ENCODE data around the gene VPS26B. TPM values are rescaled to one million over a fixed set of nuclear protein-coding genes. Genes with fewer than 3 reads are reported as not detected.
A peak's percentile ranks its signal among the peaks of the same experiment; 100 is the strongest.

The VPS26B gene
- total RNA-seq, 1 donor from 2014 or later: 46.6 TPM

- no peaks in the 10 kb centered on the region for H3K9me3 ChIP-seq (ENCODE audit: insufficient read depth, low read depth, low read length)
- no peak overlapping the region for H3K9ac ChIP-seq (ENCODE audit: low read length)
- no peaks in the 10 kb centered on the region for H3K9me3 Mint-ChIP-seq (ENCODE audit: unreplicated experiment)
- peaks cover 3% of the 10 kb centered on the region for H4K20me1 ChIP-seq (ENCODE audit: insufficient read depth, low read length)
- no peak overlapping the region for H3K4me3 Mint-ChIP-seq (ENCODE audit: unreplicated experiment)
- no peak for DNase-seq (ENCODE audit: low read depth)
- H2AFZ ChIP-seq (ENCODE audit: low read depth, low read length): no peak overlapping the region
- H3K4me3 ChIP-seq (ENCODE audit: insufficient read depth, low read depth, low read length): no peak overlapping the region
- TF ChIP-seq CTCF (IDR thresholded peaks at IDR 0.05; ENCODE audit: insufficient read depth, low read depth, low read length): no peak
- TF ChIP-seq EZH2 (IDR thresholded peaks at IDR 0.05; ENCODE audit: insufficient read depth, low read length): no peak
- H3K27ac ChIP-seq (ENCODE audit: low read depth, low read length): no peak overlapping the region
- no peaks in the 10 kb centered on the region for H3K27me3 ChIP-seq (ENCODE audit: insufficient read depth, low read length)
- no peak overlapping the region for H3K27ac Mint-ChIP-seq (ENCODE audit: unreplicated experiment)
- no peaks in the 10 kb centered on the region for H3K4me1 ChIP-seq (ENCODE audit: insufficient read depth, low read length)
- H3K4me1 Mint-ChIP-seq (ENCODE audit: low read depth, unreplicated experiment): no peaks in the 10 kb centered on the region
- H3K4me2 ChIP-seq (ENCODE audit: low read length): no peak overlapping the region
- peaks cover 11% of the 10 kb centered on the region for H3K36me3 Mint-ChIP-seq (ENCODE audit: low read depth, unreplicated experiment)
- no peaks in the 10 kb centered on the region for H3K79me2 ChIP-seq (ENCODE audit: insufficient read depth, low read length)
- no peak for FAIRE-seq
- H3K27me3 Mint-ChIP-seq (ENCODE audit: low read depth, unreplicated experiment): no peaks in the 10 kb centered on the region
- H3K36me3 ChIP-seq (ENCODE audit: insufficient read depth, low read length): peaks cover 26% of the 10 kb centered on the region
These were observed 19.4 kb downstream of the VPS26B start for GRCh38 chr11:134243913-134244312.

- Mint-ChIP-seq H3K9me3 (ENCODE audit: unreplicated experiment) (no peaks in the 10 kb centered on the region), H3K4me1 (ENCODE audit: low read depth, unreplicated experiment) (no peaks in the 10 kb centered on the region), H3K4me3 (ENCODE audit: unreplicated experiment) (no peak overlapping the region), H3K27ac (ENCODE audit: unreplicated experiment) (no peak overlapping the region), H3K36me3 (ENCODE audit: low read depth, unreplicated experiment) (peaks cover 11% of the 10 kb centered on the region), H3K27me3 (ENCODE audit: low read depth, unreplicated experiment) (no peaks in the 10 kb centered on the region)
- H4K20me1 ChIP-seq (ENCODE audit: insufficient read depth, low read length): peaks cover 3% of the 10 kb centered on the region
- no peaks in the 10 kb centered on the region for H3K79me2 ChIP-seq (ENCODE audit: insufficient read depth, low read length)
- no peaks in the 10 kb centered on the region for H3K27me3 ChIP-seq (ENCODE audit: insufficient read depth, low read length)
- H3K9me3 ChIP-seq (ENCODE audit: insufficient read depth, low read depth, low read length): no peaks in the 10 kb centered on the region
- H3K27ac ChIP-seq (ENCODE audit: low read depth, low read length): no peak overlapping the region
- H3K9ac ChIP-seq (ENCODE audit: low read length): no peak overlapping the region
- H3K36me3 ChIP-seq (ENCODE audit: insufficient read depth, low read length): peaks cover 22% of the 10 kb centered on the region
- FAIRE-seq (no peak), DNase-seq (ENCODE audit: low read depth) (no peak)
- no peaks in the 10 kb centered on the region for H3K4me1 ChIP-seq (ENCODE audit: insufficient read depth, low read length)
- H3K4me2 ChIP-seq (ENCODE audit: low read length): no peak overlapping the region
- no peak for TF ChIP-seq EZH2 (IDR thresholded peaks at IDR 0.05; ENCODE audit: insufficient read depth, low read length)
- peak; percentile 27 for TF ChIP-seq CTCF (IDR thresholded peaks at IDR 0.05; ENCODE audit: insufficient read depth, low read depth, low read length)
- no peak overlapping the region for H2AFZ ChIP-seq (ENCODE audit: low read depth, low read length)
- H3K4me3 ChIP-seq (ENCODE audit: insufficient read depth, low read depth, low read length): no peak overlapping the region
These were observed 20.1 kb downstream of the VPS26B start for GRCh38 chr11:134244593-134244992.

- Mint-ChIP-seq H3K27ac (ENCODE audit: unreplicated experiment) (no peak overlapping the region), H3K27me3 (ENCODE audit: low read depth, unreplicated experiment) (no peaks in the 10 kb centered on the region), H3K36me3 (ENCODE audit: low read depth, unreplicated experiment) (peaks cover 9% of the 10 kb centered on the region), H3K4me1 (ENCODE audit: low read depth, unreplicated experiment) (no peaks in the 10 kb centered on the region), H3K4me3 (ENCODE audit: unreplicated experiment) (no peak overlapping the region), H3K9me3 (ENCODE audit: unreplicated experiment) (no peaks in the 10 kb centered on the region)
- Histone ChIP-seq H3K9me3 (ENCODE audit: insufficient read depth, low read depth, low read length) (no peaks in the 10 kb centered on the region), H3K4me2 (ENCODE audit: low read length) (no peak overlapping the region), H3K4me3 (ENCODE audit: insufficient read depth, low read depth, low read length) (no peak overlapping the region), H3K36me3 (ENCODE audit: insufficient read depth, low read length) (peaks cover 26% of the 10 kb centered on the region), H3K27ac (ENCODE audit: low read depth, low read length) (no peak overlapping the region), H3K27me3 (ENCODE audit: insufficient read depth, low read length) (no peaks in the 10 kb centered on the region), H3K9ac (ENCODE audit: low read length) (no peak overlapping the region), H4K20me1 (ENCODE audit: insufficient read depth, low read length) (peaks cover 3% of the 10 kb centered on the region), H3K4me1 (ENCODE audit: insufficient read depth, low read length) (no peaks in the 10 kb centered on the region), H2AFZ (ENCODE audit: low read depth, low read length) (no peak overlapping the region), H3K79me2 (ENCODE audit: insufficient read depth, low read length) (no peaks in the 10 kb centered on the region)
- DNase-seq (ENCODE audit: low read depth) (no peak), FAIRE-seq (no peak)
- TF ChIP-seq CTCF (IDR thresholded peaks at IDR 0.05; ENCODE audit: insufficient read depth, low read depth, low read length) (no peak), EZH2 (IDR thresholded peaks at IDR 0.05; ENCODE audit: insufficient read depth, low read length) (no peak)
These were observed 21.0 kb downstream of the VPS26B start for GRCh38 chr11:134245434-134245833.
